Skeletal muscle tissue (tissue), 4 donors: Measurements from ENCODE around the gene TMEM40. TPM values are rescaled to one million over a fixed set of nuclear protein-coding genes. Genes with fewer than 3 reads are reported as not detected.
A peak's percentile ranks its signal among the peaks of the same experiment; 100 is the strongest.
"Not testable (repeated sequence)": the region's sequence is repeated elsewhere in the genome, so short reads cannot be mapped to it uniquely, and the experiment has no call there.

Experiments
- H3K27ac ChIP-seq: one replicate; pipeline ENCODE4 v1.7.0; 2013; ENCODE audit warnings: mild to moderate bottlenecking, low read depth, low read length, inconsistent platforms
- H3K27me3 ChIP-seq, 3 donors: one replicate each; pipeline ENCODE4 v1.7.0; 2013; ENCODE audit warnings: low read length in 3 of 3; ENCODE audit not compliant: control insufficient read depth in 3 of 3, insufficient read depth in 3 of 3
- H3K36me3 ChIP-seq, 3 donors: one replicate each; pipeline ENCODE4 v1.7.0; 2013; ENCODE audit warnings: low read length in 3 of 3; ENCODE audit not compliant: control insufficient read depth in 3 of 3, insufficient read depth in 3 of 3
- H3K4me1 ChIP-seq, 3 donors: one replicate each; pipeline ENCODE4 v1.7.0; 2013; ENCODE audit warnings: low read length in 3 of 3, mild to moderate bottlenecking in 3 of 3; ENCODE audit not compliant: control insufficient read depth in 3 of 3, insufficient read depth in 3 of 3
- H3K4me3 ChIP-seq, 3 donors: one replicate each; pipeline ENCODE4 v1.7.0; 2013; ENCODE audit warnings: low read length in 3 of 3
- H3K9ac ChIP-seq, 3 donors: one replicate each; pipeline ENCODE4 v1.7.0; 2013; ENCODE audit warnings: low read length in 3 of 3, mild to moderate bottlenecking in 3 of 3, moderate library complexity in 2 of 3, low read depth in 1 of 3
- H3K9me3 ChIP-seq, 3 donors: one replicate each; pipeline ENCODE4 v1.7.0; 2013; ENCODE audit warnings: low read length in 3 of 3; ENCODE audit not compliant: control insufficient read depth in 3 of 3
- total RNA-seq: library from RNA; depleted of rRNA; stranded (reverse); fragments of >200 nt; gene quantifications from one replicate; pipeline ENCODE4 v1.2.3, GENCODE V29; 2014
- donor health status: Osteomylitis.

The TMEM40 gene
- total RNA-seq, 1 donor from 2014 or later, result under 0.01 TPM

DNA sequence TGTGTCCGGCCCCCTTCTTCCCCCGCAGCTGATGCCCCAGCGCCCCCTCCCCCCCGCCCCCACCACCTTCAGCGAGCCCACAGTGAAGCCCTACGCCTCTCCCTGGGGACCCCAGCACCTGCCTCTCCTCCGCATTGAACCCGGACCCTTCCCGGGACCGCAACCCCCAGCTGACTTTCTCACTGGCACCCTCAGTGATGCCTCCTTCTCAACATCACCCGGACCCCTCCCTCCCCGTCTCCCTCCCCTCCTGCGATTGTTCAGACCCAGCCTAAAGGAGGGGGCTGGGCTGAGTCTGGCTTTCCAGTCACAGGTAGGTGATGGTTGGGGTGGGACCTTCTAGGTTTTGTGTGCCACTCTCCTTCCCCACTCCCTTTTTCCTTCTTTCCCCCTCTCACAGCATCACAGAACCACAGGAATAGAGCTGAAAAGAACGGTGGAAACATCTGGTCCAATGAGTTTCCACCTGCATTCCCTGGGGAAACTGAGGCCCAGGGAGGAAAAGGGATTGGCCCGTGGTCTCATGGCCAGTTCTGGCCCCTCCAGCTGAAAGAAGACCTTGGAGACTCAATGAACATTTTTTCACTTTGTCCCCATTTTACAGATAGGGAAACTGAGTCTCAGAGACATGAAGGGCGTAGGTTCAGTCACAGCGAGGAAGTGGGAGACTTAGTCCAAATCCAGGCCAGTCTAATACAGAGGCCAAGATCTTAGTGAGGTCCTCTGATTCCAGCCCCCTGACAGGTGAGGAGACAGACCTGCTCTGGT lies 38.2 kb upstream of the TMEM40 start:
- no peaks in the 10 kb centered on the region for H3K27me3 ChIP-seq
- H3K9me3 ChIP-seq, result no peaks in the 10 kb centered on the region
- H3K4me3 ChIP-seq, result peak overlapping the region; percentile 73 to 92 (median 90)
- H3K9ac ChIP-seq, result peak overlapping the region; percentile 95 to 98 (median 98)
- H3K4me1 ChIP-seq, result peaks cover 26 to 52% (median 45%) of the 10 kb centered on the region in 3 donors
- H3K36me3 ChIP-seq, result peaks cover 0 to 4% (median 0%) of the 10 kb centered on the region in 3 donors
- peak overlapping the region; percentile 98 for H3K27ac ChIP-seq

- Histone ChIP-seq H3K27ac (peak within 1 kb of the TSS; percentile 98), H3K4me1 (peaks cover 20 to 46% (median 40%) of the 10 kb centered on the region in 3 donors), H3K9me3 (no peaks in the 10 kb centered on the region), H3K4me3 (peak within 1 kb of the TSS; percentile 78 to 92 (median 90)), H3K9ac (peak within 1 kb of the TSS; percentile 95 to 98 (median 98)), H3K27me3 (no peaks in the 10 kb centered on the region), H3K36me3 (peaks cover 0 to 4% (median 0%) of the 10 kb centered on the region in 3 donors)
Measured at GRCh38 chr3:12796171-12797123, 37.4 kb upstream of the TMEM40 start, which contains the start of gene CAND2. Gene CAND2 (plus strand): TSS chr3:12796680. CDS start chr3:12796721, 41 bp downstream.

DNA sequence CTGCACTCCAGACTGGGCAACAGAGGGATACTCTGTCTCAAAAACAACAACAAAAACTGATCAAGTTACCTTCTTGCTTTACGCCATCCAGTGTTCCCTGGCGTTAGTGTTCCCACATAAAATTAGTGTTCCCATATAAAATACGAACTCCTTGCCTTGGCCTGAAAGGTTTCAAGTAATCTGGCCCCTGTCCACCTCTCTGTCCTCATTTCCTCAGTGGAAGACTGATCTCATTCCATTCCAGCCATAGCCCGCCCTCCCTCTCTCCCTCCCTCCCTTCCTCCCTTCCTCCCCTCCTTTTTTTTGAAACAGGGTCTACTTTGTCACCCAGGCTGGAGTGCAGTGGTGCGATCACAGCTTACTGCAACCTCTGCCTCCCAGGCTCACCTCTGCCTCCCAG lies 34.6 kb upstream of the TMEM40 start:
- no peaks in the 10 kb centered on the region for H3K27me3 ChIP-seq
- H3K4me3 ChIP-seq, result no peak overlapping the region
- no peaks in the 10 kb centered on the region for H3K9me3 ChIP-seq
- H3K9ac ChIP-seq, result no peak overlapping the region
- peak overlapping the region; percentile 56 for H3K27ac ChIP-seq
- H3K36me3 ChIP-seq, result no peaks in the 10 kb centered on the region
- H3K4me1 ChIP-seq, result peaks cover 6 to 20% (median 18%) of the 10 kb centered on the region in 3 donors

GRCh38 chr3:12791430-12791829 lies 32.4 kb upstream of the TMEM40 start:
- Histone ChIP-seq H3K9ac (no peak overlapping the region), H3K9me3 (no peaks in the 10 kb centered on the region), H3K36me3 (no peaks in the 10 kb centered on the region), H3K4me3 (no peak overlapping the region), H3K27me3 (no peaks in the 10 kb centered on the region), H3K4me1 (peaks cover 6 to 14% (median 13%) of the 10 kb centered on the region in 3 donors), H3K27ac (no peak overlapping the region)

DNA sequence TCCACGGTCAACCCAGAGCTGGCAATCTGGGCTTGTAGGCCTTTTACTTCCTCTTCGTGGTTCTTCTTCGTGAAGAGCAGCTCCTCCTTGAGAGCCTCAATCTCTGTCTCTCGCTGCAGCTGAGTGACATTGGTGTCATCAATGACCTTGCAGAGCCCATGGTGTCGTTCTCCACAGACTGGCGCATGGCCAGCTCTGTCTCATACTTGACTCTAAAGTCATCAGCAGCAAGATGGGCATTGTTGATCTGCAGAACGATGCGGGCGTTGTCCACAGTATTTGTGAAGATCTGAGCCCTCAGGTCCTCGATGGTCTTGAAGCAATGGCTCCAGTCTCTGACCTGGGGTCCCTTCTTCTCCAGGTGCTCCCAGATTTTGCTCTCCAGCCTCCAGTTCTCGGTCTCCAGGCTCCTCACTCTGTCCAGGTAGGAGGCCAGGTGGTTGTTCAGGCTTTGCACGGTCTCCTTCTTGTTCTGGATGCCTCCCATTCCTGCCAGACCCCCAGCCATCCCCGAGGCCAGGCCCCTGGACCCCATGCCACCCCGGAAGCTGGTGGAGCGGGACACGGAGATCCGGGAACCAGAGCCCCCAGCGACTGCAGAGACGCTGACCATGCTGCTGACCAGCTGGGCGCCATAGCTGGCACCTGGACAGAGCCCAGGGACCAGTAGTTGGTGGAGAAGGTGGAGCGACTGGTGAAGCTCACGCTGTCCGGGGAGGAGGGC lies 29.1 kb upstream of the TMEM40 start:
- H3K4me3 ChIP-seq, H3K9ac ChIP-seq, H3K27ac ChIP-seq, H3K27me3 ChIP-seq, H3K9me3 ChIP-seq, H3K36me3 ChIP-seq, H3K4me1 ChIP-seq: not testable (repeated sequence)

- not testable (repeated sequence) for H3K9ac ChIP-seq, H3K27me3 ChIP-seq
Measured at GRCh38 chr3:12787346-12787745, 28.3 kb upstream of the TMEM40 start.

GRCh38 chr3:12785096-12785495 lies 26.0 kb upstream of the TMEM40 start:
- no peaks in the 10 kb centered on the region for H3K36me3 ChIP-seq
- no peak overlapping the region for H3K27ac ChIP-seq
- H3K4me1 ChIP-seq, result peaks cover 0 to 14% (median 5%) of the 10 kb centered on the region in 3 donors
- no peaks in the 10 kb centered on the region for H3K27me3 ChIP-seq
- H3K4me3 ChIP-seq, result no peak overlapping the region
- H3K9me3 ChIP-seq, result no peaks in the 10 kb centered on the region
- H3K9ac ChIP-seq, result no peak overlapping the region

More at GRCh38 chr3:12787346-12787745, 28.3 kb upstream of the TMEM40 start:
- not testable (repeated sequence) for H3K4me1 ChIP-seq, H3K36me3 ChIP-seq, H3K4me3 ChIP-seq, H3K9me3 ChIP-seq, H3K27ac ChIP-seq

DNA sequence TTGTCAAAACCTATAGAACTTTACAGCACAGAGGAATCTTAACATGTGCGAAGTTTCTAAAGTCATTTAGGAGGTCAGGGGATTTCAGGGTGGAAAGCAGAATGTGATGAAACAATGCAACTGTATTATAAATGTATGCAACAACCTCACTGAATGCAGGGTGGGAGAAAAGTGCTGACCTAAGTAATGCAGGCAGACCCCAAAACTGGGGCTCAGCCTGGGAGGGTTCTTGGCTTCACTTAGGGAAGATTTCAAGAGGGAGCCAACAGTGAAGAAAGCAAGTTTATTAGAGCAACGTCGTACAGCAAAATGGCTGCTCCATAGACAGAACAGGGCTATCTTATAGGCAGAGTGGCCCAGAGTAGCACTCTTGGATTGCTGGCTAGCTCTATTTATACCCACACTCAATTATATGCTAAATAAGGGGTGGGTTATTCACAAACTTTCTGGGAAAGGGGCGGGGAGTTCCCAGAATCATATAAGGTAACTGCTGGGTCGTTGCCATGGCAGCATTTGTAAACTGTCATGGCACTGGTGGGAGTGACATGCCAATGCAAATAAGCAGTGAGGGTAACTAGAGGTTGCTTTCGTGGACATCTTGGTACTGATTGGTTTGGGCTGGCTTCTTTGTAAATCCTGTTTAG lies 23.2 kb upstream of the TMEM40 start:
- no peaks in the 10 kb centered on the region for H3K36me3 ChIP-seq
- no peaks in the 10 kb centered on the region for H3K27me3 ChIP-seq
- H3K4me3 ChIP-seq, result no peak overlapping the region
- H3K9ac ChIP-seq, result no peak overlapping the region
- no peaks in the 10 kb centered on the region for H3K9me3 ChIP-seq
- peaks cover 0 to 12% (median 0%) of the 10 kb centered on the region in 3 donors for H3K4me1 ChIP-seq
- no peak overlapping the region for H3K27ac ChIP-seq

GRCh38 chr3:12780751-12781150 lies 21.7 kb upstream of the TMEM40 start:
- H3K4me1 ChIP-seq, result peaks cover 0 to 12% (median 0%) of the 10 kb centered on the region in 3 donors
- H3K36me3 ChIP-seq, result no peaks in the 10 kb centered on the region
- H3K27ac ChIP-seq, result no peak overlapping the region
- H3K27me3 ChIP-seq, result no peaks in the 10 kb centered on the region
- H3K9ac ChIP-seq, result no peak overlapping the region
- H3K4me3 ChIP-seq, result no peak overlapping the region
- H3K9me3 ChIP-seq, result no peaks in the 10 kb centered on the region
